Suprapubic skin (tissue), 4 donors: ENCODE results near the gene IRF4.

Experiments
- EP300 ChIP-seq: sonication (generic); formaldehyde crosslinking; IDR thresholded peaks from one replicate; pipeline ENCODE4 v1.6.1; 2017; ENCODE audit warnings: antibody characterized with exemption
- POLR2A ChIP-seq, 2 donors: fragments of 450-650 bp; IDR thresholded peaks; one replicate each; pipeline ENCODE4 v1.6.1; 2017; ENCODE audit warnings: antibody characterized with exemption in 2 of 2, mild to moderate bottlenecking in 2 of 2, moderate library complexity in 2 of 2
- POLR2AphosphoS5 ChIP-seq, 3 donors: sonication (generic); formaldehyde crosslinking; IDR thresholded peaks; one replicate each; pipeline ENCODE4 v1.6.1; 2017; ENCODE audit warnings: antibody characterized with exemption in 3 of 3
- TF ChIP-seq, protein P1 (sequence below), 2 donors: fragments of 200-600 bp in 1 of 2; fragments of 450-650 bp in 1 of 2; sonication (generic) in 1 of 2; IDR thresholded peaks; one replicate each; pipeline ENCODE4 v1.5.1; 2016 to 2019; ENCODE audit warnings: antibody characterized with exemption in 2 of 2, mild to moderate bottlenecking in 1 of 2, moderate library complexity in 1 of 2

DNA sequence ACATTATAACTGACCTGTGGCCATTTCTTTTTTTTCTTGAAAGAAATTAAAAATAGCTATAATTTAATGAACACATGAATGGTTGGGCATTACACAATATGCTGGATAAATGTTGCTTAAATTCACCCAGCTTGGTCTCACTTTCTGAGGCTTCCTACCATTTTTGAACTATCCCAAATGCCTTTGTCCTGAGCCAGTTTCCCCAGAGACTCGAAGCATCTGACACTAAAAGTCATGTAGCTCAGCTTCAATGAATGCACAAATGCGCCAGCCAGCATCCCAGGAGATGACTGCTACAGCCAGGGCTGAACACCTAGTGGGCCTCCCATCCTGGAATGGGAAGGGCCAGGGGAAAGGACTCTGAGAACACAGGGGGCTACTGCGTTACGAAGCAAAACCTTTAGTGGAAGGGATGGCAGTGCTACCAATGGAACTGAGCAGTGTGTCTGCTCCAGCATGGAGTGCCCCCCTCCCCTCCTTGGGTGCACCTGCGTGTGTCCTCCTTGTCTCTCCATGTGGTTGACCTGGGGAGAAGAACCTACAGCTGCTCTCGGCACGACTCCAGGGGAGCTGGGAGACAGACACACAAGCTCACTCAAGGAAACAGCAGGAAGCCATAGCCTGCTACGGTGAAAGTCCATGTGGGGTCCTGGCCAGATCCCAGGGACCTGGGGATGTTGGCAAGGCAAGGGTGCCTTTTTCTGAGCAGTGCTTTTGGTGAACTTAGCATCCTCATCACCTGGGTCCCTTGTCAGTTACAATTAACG, 60.9 kb downstream of the IRF4 start:
- TF ChIP-seq POLR2A (IDR thresholded peaks at IDR 0.05) (no peak), POLR2AphosphoS5 (IDR thresholded peaks at IDR 0.05) (no peak), EP300 (no peak)
- TF ChIP-seq, protein P1, sequence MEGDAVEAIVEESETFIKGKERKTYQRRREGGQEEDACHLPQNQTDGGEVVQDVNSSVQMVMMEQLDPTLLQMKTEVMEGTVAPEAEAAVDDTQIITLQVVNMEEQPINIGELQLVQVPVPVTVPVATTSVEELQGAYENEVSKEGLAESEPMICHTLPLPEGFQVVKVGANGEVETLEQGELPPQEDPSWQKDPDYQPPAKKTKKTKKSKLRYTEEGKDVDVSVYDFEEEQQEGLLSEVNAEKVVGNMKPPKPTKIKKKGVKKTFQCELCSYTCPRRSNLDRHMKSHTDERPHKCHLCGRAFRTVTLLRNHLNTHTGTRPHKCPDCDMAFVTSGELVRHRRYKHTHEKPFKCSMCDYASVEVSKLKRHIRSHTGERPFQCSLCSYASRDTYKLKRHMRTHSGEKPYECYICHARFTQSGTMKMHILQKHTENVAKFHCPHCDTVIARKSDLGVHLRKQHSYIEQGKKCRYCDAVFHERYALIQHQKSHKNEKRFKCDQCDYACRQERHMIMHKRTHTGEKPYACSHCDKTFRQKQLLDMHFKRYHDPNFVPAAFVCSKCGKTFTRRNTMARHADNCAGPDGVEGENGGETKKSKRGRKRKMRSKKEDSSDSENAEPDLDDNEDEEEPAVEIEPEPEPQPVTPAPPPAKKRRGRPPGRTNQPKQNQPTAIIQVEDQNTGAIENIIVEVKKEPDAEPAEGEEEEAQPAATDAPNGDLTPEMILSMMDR (IDR thresholded peaks at IDR 0.05), result no peak
